GM12872 (cell line): ENCODE results near the gene MEMO1.

Experiments used
- TF ChIP-seq, protein P1 (sequence below): IDR thresholded peaks from 3 replicates; pipeline ENCODE4 v1.5.1; 2011; ENCODE audit warnings: low read depth, mild to moderate bottlenecking, low read length, moderate library complexity; ENCODE audit not compliant: insufficient read depth

MEMO1 gene

DNA sequence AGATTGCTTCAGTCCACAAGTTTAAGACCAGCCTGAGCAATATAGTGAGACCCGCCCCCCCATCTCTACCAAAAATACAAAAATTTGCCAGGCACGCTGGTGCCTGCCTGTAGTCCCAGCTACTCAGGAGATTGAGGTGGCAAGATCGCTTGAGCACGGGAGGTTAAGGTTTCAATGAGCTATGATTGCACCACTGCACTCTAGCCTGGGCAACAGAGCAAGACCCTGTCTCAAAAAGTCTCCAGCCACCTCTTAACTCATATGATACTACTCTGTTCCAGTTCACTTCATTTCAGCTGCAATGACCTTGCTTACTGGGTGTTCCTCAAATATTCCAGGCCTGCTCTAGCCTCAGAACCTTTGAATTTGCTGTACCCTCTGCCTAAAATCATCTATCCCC is 11.4 kb downstream of the MEMO1 start:
- TF ChIP-seq, protein P1, sequence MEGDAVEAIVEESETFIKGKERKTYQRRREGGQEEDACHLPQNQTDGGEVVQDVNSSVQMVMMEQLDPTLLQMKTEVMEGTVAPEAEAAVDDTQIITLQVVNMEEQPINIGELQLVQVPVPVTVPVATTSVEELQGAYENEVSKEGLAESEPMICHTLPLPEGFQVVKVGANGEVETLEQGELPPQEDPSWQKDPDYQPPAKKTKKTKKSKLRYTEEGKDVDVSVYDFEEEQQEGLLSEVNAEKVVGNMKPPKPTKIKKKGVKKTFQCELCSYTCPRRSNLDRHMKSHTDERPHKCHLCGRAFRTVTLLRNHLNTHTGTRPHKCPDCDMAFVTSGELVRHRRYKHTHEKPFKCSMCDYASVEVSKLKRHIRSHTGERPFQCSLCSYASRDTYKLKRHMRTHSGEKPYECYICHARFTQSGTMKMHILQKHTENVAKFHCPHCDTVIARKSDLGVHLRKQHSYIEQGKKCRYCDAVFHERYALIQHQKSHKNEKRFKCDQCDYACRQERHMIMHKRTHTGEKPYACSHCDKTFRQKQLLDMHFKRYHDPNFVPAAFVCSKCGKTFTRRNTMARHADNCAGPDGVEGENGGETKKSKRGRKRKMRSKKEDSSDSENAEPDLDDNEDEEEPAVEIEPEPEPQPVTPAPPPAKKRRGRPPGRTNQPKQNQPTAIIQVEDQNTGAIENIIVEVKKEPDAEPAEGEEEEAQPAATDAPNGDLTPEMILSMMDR = no peak

DNA sequence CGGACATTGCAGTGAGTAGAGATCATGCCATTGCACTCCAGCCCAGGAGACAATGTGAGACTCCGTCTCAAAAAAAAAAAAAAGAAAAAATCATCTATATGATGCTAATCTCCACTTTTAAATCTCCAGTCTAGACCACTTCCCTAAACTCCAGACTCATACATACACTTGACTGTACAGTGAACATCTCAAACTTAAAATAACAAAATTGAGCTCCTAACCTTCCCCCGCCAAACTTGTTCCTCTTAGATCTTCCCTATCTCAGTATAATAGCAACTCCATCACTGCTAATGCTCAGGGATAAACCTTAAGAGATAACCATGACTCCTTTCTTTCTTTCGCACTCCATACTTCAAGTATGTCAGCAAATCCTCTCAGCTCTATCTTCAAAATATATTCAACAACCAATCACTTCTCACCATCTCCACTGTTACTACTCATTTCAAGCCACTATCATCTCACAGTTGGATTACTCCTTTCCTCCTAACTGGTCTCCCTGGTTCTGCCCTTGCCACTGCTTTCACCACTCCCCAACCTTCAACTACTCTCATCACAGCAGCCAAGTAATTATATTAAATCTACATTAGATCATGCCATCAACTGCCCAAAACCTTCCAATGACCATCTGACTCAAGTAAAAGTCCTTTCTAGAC is 12.0 kb downstream of the MEMO1 start:
- TF ChIP-seq, protein P1 = no peak

DNA sequence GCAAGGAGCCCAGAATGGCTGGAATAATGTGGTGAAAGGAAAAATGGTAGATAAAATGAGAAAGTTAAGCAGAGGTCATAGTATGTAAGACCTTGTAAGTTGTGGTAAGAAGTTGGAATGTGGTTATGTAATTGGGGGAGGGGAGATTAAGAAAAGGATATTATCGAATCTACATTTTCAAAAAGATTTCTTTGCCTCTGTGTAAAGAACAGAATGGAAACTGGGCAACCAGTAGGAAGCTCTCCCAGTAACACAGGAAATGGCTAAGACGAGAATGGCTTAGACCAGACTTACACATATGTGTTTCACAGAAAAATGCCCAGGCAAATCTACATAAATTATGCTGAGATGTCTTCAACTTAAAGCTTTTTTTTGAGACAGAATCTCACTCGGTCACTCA is 13.2 kb downstream of the MEMO1 start:
- TF ChIP-seq, protein P1 = no peak

DNA sequence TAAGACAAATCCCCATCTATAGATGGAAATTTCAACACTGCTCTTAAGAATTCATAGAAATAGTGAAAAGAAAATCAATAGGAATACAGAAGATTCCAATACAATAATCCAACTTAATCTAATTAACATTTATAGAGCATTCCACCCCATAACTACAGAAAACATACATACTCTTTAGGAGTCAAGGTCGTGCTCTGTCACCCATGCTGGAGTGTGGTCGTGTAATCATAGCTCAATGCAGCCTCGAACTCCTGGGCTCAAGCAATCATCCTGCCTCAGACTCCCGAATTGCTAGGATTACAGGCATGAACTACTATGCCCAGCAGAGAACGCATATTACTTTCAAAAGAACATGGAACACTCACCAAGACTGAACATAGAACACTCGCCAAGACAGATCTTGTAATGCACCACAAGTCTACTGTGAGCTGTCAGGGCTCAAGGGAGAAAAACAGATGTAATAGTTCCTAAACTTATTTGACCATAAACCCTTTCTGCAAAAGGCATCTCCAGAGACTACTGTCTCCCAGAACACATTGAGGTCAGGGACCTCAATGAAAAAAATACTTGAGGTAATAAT is 14.1 kb downstream of the MEMO1 start:
- TF ChIP-seq, protein P1 = no peak

DNA sequence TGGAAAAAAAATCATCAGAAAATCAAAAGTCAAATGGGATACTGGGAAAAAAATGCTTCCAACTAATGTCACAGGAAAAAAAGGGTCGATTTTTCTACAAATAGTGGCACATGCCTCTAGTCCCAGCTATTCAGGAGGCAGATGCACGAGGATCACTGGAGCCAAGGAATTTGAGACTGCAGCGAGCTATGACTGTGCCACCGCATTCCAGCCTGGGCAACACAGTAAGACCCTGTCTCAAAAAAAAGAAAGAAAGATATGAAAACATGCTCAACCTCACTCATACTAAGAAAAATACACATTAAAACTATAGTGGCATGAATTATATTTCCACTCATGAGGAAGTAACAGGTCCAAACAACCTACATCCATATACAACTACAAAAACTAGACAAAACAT is 17.9 kb downstream of the MEMO1 start:
- TF ChIP-seq, protein P1 = no peak

DNA sequence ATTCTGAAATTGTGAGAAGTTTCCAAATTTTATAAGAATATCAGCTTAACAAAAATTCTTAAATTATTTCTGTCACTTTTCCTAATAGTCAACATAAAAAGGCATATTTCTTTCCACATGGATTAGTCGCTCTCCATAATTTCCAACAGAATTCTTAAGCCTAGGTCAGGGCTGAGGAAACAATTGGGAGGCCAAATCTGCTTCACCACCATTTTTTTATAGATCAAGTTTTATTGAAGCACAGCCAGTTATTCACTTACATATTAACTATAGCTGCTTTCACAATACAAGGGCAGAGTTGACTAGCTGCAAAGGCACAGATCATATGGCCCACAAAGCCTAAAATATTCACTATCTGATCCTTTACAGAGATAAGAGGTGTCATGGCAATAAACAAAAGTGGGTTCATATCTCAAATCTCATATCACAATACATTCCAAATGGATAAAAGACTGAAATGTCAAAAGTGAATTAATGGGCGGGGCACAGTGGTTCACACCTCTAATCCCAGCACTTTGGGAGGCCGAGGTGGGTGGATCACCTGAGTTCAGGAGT is 18.7 kb downstream of the MEMO1 start:
- TF ChIP-seq, protein P1 = no peak

DNA sequence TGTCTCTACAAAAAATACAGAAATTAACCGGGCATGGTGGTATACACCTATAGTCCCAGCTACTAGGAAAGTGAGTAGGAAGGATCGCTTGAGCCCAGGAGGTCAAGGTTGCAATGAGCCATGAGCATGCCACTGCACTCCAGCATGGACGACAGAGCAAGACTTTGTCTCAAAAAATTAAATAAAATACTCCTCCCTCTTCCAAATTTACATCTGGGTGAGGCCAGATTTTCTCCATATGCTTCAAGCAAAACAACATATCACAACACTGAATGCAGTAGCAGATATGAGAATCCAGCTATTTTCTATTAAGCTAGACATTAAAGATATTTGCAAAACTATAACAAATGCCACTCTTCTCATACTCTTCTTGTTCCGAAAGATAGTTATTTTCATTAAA is 20.9 kb downstream of the MEMO1 start:
- TF ChIP-seq, protein P1 = no peak
